DOHH2 (cell line): ENCODE results near the gene GLRX3.

ENCODE experiments used
- EZH2phosphoT487 ChIP-seq: fragments of 200-600 bp; sonication (generic); IDR thresholded peaks from 2 replicates; pipeline ENCODE4 v1.6.1; 2017; ENCODE audit warnings: borderline replicate concordance, mild to moderate bottlenecking, antibody characterized with exemption, low read length, moderate library complexity, mixed read lengths
- TF ChIP-seq, protein P1 (sequence below): fragments of 200-600 bp; sonication (generic); IDR thresholded peaks from one replicate; pipeline ENCODE4 v1.5.1; 2014; ENCODE audit warnings: antibody characterized with exemption, mild to moderate bottlenecking, low read depth, low read length; ENCODE audit not compliant: poor library complexity, severe bottlenecking

DNA sequence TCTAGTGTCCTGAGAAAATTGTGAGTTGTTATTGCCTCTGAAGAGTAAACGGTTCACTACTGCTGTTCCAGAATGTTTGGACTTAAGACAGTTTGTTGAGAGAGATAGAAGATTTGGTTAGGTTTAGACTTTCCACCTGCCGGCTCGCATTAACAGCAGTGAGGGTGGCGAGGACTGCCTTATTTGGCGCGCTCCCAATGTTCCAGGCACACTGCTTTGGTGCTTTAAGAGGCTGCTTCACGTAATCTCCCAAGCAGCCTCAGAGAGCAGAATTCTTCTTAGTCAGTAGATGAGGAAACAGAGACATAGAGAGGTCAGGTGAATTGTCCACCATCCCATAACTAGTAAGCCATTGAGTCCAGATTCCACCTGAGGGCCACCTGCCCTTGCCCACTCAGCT is 41.1 kb downstream of the GLRX3 start:
- TF ChIP-seq, protein P1, sequence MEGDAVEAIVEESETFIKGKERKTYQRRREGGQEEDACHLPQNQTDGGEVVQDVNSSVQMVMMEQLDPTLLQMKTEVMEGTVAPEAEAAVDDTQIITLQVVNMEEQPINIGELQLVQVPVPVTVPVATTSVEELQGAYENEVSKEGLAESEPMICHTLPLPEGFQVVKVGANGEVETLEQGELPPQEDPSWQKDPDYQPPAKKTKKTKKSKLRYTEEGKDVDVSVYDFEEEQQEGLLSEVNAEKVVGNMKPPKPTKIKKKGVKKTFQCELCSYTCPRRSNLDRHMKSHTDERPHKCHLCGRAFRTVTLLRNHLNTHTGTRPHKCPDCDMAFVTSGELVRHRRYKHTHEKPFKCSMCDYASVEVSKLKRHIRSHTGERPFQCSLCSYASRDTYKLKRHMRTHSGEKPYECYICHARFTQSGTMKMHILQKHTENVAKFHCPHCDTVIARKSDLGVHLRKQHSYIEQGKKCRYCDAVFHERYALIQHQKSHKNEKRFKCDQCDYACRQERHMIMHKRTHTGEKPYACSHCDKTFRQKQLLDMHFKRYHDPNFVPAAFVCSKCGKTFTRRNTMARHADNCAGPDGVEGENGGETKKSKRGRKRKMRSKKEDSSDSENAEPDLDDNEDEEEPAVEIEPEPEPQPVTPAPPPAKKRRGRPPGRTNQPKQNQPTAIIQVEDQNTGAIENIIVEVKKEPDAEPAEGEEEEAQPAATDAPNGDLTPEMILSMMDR, result no peak
- no peak for TF ChIP-seq EZH2phosphoT487
